SU-DHL-6 (cell line): Measurements from ENCODE around the gene SLC30A3.

ENCODE experiments used
- EZH2phosphoT487 ChIP-seq: fragments of 200-600 bp; sonication (generic), shearing (Covaris generic); conservative IDR thresholded peaks from 2 replicates; pipeline ENCODE4 v1.6.1; 2018; ENCODE audit warnings: mild to moderate bottlenecking, antibody characterized with exemption, low read length, moderate library complexity, mixed read lengths
- TF ChIP-seq, protein P1 (sequence below): fragments of 200-600 bp; sonication (generic); IDR thresholded peaks from one replicate; pipeline ENCODE4 v1.5.1; 2017; ENCODE audit warnings: antibody characterized with exemption, mild to moderate bottlenecking, low read length, moderate library complexity; ENCODE audit not compliant: insufficient read depth, poor library complexity, severe bottlenecking

DNA sequence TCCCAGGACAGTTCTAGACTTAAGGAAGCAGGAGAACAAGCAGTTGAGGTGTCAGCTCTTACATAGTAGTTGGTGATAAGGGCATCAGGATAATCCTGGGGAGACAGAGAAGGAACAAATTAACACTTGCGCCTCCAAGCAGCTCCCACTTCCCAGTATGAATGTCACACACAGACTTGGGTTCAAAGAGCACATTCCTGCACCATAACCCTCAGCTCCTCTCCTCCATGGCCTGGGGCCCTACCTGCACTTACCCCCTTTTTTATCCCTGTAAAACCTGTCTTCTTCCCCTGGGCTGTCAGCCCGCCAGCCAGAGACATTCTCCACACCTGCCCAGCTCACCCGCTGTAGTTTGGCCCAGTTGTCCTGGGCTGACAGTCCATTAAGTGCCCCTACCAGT, 49.3 kb upstream of the SLC30A3 start:
- TF ChIP-seq, protein P1, sequence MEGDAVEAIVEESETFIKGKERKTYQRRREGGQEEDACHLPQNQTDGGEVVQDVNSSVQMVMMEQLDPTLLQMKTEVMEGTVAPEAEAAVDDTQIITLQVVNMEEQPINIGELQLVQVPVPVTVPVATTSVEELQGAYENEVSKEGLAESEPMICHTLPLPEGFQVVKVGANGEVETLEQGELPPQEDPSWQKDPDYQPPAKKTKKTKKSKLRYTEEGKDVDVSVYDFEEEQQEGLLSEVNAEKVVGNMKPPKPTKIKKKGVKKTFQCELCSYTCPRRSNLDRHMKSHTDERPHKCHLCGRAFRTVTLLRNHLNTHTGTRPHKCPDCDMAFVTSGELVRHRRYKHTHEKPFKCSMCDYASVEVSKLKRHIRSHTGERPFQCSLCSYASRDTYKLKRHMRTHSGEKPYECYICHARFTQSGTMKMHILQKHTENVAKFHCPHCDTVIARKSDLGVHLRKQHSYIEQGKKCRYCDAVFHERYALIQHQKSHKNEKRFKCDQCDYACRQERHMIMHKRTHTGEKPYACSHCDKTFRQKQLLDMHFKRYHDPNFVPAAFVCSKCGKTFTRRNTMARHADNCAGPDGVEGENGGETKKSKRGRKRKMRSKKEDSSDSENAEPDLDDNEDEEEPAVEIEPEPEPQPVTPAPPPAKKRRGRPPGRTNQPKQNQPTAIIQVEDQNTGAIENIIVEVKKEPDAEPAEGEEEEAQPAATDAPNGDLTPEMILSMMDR, result no peak
- no peak for TF ChIP-seq EZH2phosphoT487
